ENCODE measurements around the gene POC1A. TPM values are rescaled to one million over a fixed set of nuclear protein-coding genes. Genes with fewer than 3 reads are reported as not detected.

Gene POC1A
- total RNA-seq, 2 donors from 2014 or later, result 1.9 to 2.4 TPM

DNA sequence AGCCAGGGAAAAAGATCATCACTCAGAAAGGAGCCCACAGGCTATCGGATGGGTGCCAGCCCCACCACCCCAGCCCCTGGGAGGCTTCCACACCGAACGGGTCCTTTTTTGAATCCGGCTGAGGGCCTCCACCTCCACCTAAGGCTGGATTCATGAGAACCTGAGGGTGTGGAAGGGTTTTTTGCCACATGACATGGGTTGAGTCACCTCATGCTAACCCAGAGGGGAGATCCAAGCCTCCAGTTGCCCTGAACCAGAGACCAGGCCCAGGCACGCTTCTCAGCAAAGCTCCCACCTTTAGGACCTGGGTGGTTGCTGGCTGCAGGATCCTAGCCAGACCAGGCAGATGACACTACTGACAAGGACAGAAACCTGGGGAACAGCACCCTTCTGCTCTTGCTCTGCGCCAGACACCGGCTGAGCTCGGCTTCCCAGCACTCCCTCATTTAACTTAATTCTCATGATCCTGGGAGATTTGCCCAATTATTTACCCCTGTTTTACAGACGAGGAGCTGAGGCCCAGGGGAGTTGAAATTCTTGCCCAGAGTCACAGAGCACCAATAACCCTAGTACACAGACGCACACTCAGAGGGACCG lies 123.4 kb downstream of the POC1A start:
- ATAC-seq (no peak), DNase-seq (no peak)
- intact Hi-C loops (cut with DNase I), result no loop called here

GRCh38 chr3:52029535-52029934 lies 124.7 kb downstream of the POC1A start:
- intact Hi-C loops (cut with DNase I), result no loop called here
- ATAC-seq, result no peak
- DNase-seq, result no peak

- peak; percentile 16 to 58 for ATAC-seq
- intact Hi-C loops (cut with DNase I), result no loop called here
- no peak for DNase-seq
Measured at GRCh38 chr3:52029053-52029452, 125.2 kb downstream of the POC1A start.

DNA sequence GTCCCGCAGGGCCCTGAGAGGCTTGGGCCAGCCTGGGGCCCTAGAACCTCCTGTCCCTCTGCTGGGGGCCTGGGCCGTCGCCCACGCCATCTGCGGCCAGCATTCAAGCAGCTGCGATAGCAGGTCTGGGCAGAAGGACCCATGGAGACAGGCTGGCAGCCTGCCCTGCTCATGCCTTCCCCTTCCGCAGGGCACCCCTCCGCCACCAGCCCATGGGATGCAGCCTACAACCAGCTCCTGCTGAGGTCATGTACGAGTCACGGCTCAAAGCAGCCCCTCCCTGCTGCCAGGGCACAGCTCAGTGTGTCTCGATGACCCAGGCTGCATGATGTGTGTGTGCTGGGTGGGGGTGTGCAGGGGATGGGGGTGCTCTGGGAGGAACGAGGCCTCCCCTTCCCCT lies 125.7 kb downstream of the POC1A start:
- DNase-seq, result peak; percentile 76
- intact Hi-C loops (cut with DNase I), result no loop called here
- ATAC-seq, result peak; percentile 73 to 81

- no peak for ATAC-seq
- intact Hi-C loops (cut with DNase I), result no loop called here
- no peak for DNase-seq
Measured at GRCh38 chr3:52026041-52026440, 128.2 kb downstream of the POC1A start.

- intact Hi-C loops (cut with DNase I), result no loop called here
- ATAC-seq, result no peak
- no peak for DNase-seq
Measured at GRCh38 chr3:52025453-52025852, 128.8 kb downstream of the POC1A start.

Other genes with a start within 250 kb of the POC1A start
- 10 to 100 TPM in 1 of 2 donors, 1 to 10 TPM in 1; 8.9 to 17.2 TPM for gene RRP9, start 212.5 kb downstream of the POC1A start, total RNA-seq
- 10 to 100 TPM; 13.2 to 13.4 TPM for gene PARP3, start 212.1 kb downstream of the POC1A start, total RNA-seq
- under 1 TPM in 1 of 2 donors, not detected in 1; 0.53 TPM for gene GPR62, start 199.0 kb downstream of the POC1A start, total RNA-seq
- 10 to 100 TPM; 49.1 to 68.3 TPM for gene PCBP4, start 187.0 kb downstream of the POC1A start, total RNA-seq
- gene ABHD14B, start 180.4 kb downstream of the POC1A start, total RNA-seq, result 10 to 100 TPM; 22.0 to 22.1 TPM
- gene ABHD14A, start 179.4 kb downstream of the POC1A start, total RNA-seq, result 10 to 100 TPM; 18.1 to 18.3 TPM
- gene ACY1, start 170.9 kb downstream of the POC1A start, total RNA-seq, result 10 to 100 TPM; 21.8 to 24.8 TPM
- 100 to 1,000 TPM; 586 to 682 TPM for gene RPL29, start 158.5 kb downstream of the POC1A start, total RNA-seq
- 10 to 100 TPM; 24.6 to 39.3 TPM for gene DUSP7, start 97.9 kb downstream of the POC1A start, total RNA-seq
- gene ALAS1, start 43.7 kb upstream of the POC1A start, total RNA-seq, result 100 to 1,000 TPM; 133 to 147 TPM
- under 1 TPM in 1 of 2 donors, not detected in 1; 0.29 TPM for gene TLR9, start 71.2 kb upstream of the POC1A start, total RNA-seq
- gene TWF2, start 84.7 kb upstream of the POC1A start, total RNA-seq, result 10 to 100 TPM; 45.9 to 51.7 TPM
- 10 to 100 TPM; 11.8 to 17.4 TPM for gene PPM1M, start 91.3 kb upstream of the POC1A start, total RNA-seq
- gene WDR82, start 124.2 kb upstream of the POC1A start, total RNA-seq, result 10 to 100 TPM; 57.6 to 65.5 TPM
- gene GLYCTK, start 133.4 kb upstream of the POC1A start, total RNA-seq, result 10 to 100 TPM; 10.4 to 13.5 TPM
- gene DNAH1, start 161.9 kb upstream of the POC1A start, total RNA-seq, result 1 to 10 TPM; 3.3 to 4.4 TPM

Measured in left cardiac atrium (tissue), 4 donors.